Epidermal melanocyte (primary cell): ENCODE results near the gene AHI1.

Source experiments
- DNase-seq: peaks from one replicate; pipeline ENCODE4 v3.0.0; 2011; ENCODE audit warnings: low spot score; ENCODE audit not compliant: insufficient read length

The AHI1 gene

GRCh38 chr6:135334169-135334568 lies 163.4 kb downstream of the AHI1 start:
- DNase-seq, result no peak

- no peak for DNase-seq
Observed at GRCh38 chr6:135331002-135331401, 166.5 kb downstream of the AHI1 start.

GRCh38 chr6:135329851-135330803 lies 167.4 kb downstream of the AHI1 start:
- no peak for DNase-seq

GRCh38 chr6:135328136-135328535 lies 169.4 kb downstream of the AHI1 start:
- no peak for DNase-seq

GRCh38 chr6:135325624-135326424 lies 171.7 kb downstream of the AHI1 start:
- no peak for DNase-seq

- DNase-seq, result no peak
Observed at GRCh38 chr6:135324531-135324930, 173.0 kb downstream of the AHI1 start.

GRCh38 chr6:135323979-135324378 lies 173.6 kb downstream of the AHI1 start:
- DNase-seq, result no peak

- no peak for DNase-seq
Observed at GRCh38 chr6:135323202-135323668, 174.3 kb downstream of the AHI1 start.

- no peak for DNase-seq
Observed at GRCh38 chr6:135322427-135323201, 174.9 kb downstream of the AHI1 start.

GRCh38 chr6:135320721-135321621 lies 176.6 kb downstream of the AHI1 start:
- no peak for DNase-seq

- no peak for DNase-seq
Observed at GRCh38 chr6:135319819-135320218, 177.7 kb downstream of the AHI1 start.

GRCh38 chr6:135318738-135319469 lies 178.6 kb downstream of the AHI1 start:
- no peak for DNase-seq

- DNase-seq, result no peak
Observed at GRCh38 chr6:135314543-135314942, 183.0 kb downstream of the AHI1 start.

GRCh38 chr6:135311446-135312200 lies 185.9 kb downstream of the AHI1 start:
- no peak for DNase-seq

- no peak for DNase-seq
Observed at GRCh38 chr6:135310291-135310690, 187.2 kb downstream of the AHI1 start.

GRCh38 chr6:135306740-135307420 lies 190.7 kb downstream of the AHI1 start:
- no peak for DNase-seq

GRCh38 chr6:135306166-135306565 lies 191.4 kb downstream of the AHI1 start:
- no peak for DNase-seq

- DNase-seq, result no peak
Observed at GRCh38 chr6:135305684-135306083, 191.9 kb downstream of the AHI1 start.
